Activated T-helper 1 cell treated with anti-CD3 and anti-CD28 coated beads, Interleukin-12 subunit alpha, Interleukin-12 subunit beta, Interleukin-2, Interleukin-4 antibody, amounts not matched to agents 30 ng/mL and 10 ng/mL and 1 ng/mL, durations not matched to agents 14 hours and 24 hours and 36 hours (primary cell): Measurements from ENCODE around the gene LRG1. TPM values are rescaled to one million over a fixed set of nuclear protein-coding genes. Genes with fewer than 3 reads are reported as not detected.

Experiments
- DNase-seq: peaks from one replicate; pipeline ENCODE4 v3.0.0; 2021; ENCODE audit warnings: low spot score
- H3K27ac Mint-ChIP-seq: one replicate; pipeline ENCODE4 v1.8.0; 2021; ENCODE audit warnings: mild to moderate bottlenecking, mixed read lengths
- H3K27me3 Mint-ChIP-seq: one replicate; pipeline ENCODE4 v1.8.0; 2022; ENCODE audit warnings: mild to moderate bottlenecking, moderate library complexity, mixed read lengths; ENCODE audit not compliant: insufficient read depth
- H3K36me3 Mint-ChIP-seq: one replicate; pipeline ENCODE4 v1.8.0; 2021; ENCODE audit warnings: low read depth, mixed read lengths
- H3K4me1 Mint-ChIP-seq: one replicate; pipeline ENCODE4 v1.8.0; 2021; ENCODE audit warnings: low read depth, mixed read lengths
- H3K4me3 Mint-ChIP-seq: one replicate; pipeline ENCODE4 v1.8.0; 2021; ENCODE audit warnings: mild to moderate bottlenecking, moderate library complexity, mixed read lengths
- H3K9me3 Mint-ChIP-seq: one replicate; pipeline ENCODE4 v1.8.0; 2021; ENCODE audit warnings: mixed read lengths
- intact Hi-C: fragments of 100-400 bp; cut with micrococcal nuclease; formaldehyde crosslinking; loops from one replicate; pipeline ENCODE4 v1.15.1; 2024
- total RNA-seq: library from RNA; stranded (reverse); gene quantifications from 2 replicates; pipeline ENCODE4 v1.2.3, GENCODE V29; 2022

LRG1 gene
- total RNA-seq, 1 donor from 2014 or later: 0.39 TPM

DNA sequence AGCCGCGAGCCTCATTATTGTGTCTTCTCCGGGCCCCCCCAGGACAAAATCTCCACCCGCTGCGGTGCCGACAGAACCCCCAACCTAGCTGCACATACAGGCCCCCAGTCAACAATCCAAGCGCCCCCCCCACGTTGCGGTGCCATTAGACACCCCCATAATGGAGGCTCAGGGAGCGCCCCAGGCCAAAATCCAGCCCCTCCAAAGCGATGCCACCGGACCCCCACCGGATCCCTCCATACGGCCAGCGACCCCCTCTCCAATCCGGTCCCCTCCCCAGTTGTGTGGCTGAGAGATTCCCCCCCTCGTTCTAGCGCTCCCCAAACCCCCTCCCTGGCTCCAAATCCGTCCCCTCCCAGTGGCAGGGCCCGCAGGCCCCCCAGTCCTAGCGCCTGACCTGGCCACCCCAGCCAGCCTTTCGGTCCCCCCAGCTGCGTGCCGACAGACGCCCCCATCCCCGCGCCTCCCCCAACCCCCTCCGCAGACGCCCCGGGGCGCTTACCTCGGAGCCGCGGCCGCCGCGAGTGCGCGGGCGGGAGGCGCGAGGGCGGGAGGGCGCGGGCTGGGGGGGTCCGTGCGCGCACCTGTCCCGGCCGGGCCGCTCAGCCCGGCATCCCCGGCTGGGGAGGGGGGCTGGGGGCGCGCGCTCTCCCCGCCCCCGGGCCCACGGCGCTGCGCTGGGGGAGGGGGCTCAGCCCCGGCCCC lies 41.3 kb upstream of the LRG1 start:
- peaks cover 54% of the 10 kb centered on the region for H3K27me3 Mint-ChIP-seq
- no peak overlapping the region for H3K4me3 Mint-ChIP-seq
- no peak overlapping the region for H3K27ac Mint-ChIP-seq
- H3K36me3 Mint-ChIP-seq: peaks cover 2% of the 10 kb centered on the region
- no peaks in the 10 kb centered on the region for H3K9me3 Mint-ChIP-seq
- peaks cover 9% of the 10 kb centered on the region for H3K4me1 Mint-ChIP-seq
- intact Hi-C loops: no loop called here
- no peak for DNase-seq

DNA sequence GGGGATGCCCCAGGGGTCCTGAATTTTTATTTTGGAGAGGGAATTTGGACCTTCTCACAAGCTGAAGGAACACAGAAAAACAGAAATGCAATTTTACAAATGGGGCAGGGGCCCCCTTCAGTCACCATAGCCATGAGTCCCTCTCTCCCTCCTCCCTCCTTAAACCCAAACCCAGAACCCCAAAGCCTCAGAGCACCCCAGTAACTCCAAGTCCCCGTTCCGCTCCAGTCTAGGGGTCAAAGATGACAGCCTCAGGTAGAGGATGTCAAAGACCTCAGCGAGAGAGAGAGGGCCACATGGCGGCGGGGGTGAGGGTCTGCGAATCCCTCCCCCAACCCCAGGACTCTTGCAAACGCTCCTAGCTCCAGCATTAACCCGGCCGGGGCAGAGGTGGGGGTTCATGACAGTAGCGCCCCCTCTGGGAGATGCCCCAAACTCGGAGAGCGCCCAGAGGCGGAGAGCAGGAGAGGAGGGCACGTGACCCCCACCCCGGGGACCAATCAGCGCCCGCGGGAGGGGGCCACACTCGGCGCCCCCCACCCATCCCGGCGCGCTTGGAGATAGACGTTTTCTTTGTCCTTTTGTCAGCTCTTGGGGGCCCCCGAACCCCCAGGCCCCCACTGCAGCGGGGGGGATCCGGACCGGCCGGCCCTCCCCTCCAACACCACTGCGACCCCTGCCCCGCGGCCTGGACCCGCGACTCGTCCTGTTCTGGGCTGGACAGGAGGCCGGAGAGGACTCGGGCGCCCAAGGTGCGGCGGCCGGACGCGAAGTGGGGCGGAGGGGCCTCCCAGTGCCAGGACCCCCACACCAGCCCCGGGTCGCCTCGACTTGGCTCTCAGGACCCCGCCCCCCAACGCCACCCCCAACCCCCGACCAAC lies 40.4 kb upstream of the LRG1 start:
- no peak overlapping the region for H3K27ac Mint-ChIP-seq
- H3K36me3 Mint-ChIP-seq: no peaks in the 10 kb centered on the region
- H3K4me3 Mint-ChIP-seq: no peak overlapping the region
- intact Hi-C loops: no loop called here
- H3K27me3 Mint-ChIP-seq: peaks cover 51% of the 10 kb centered on the region
- peaks cover 9% of the 10 kb centered on the region for H3K4me1 Mint-ChIP-seq
- DNase-seq: no peak
- H3K9me3 Mint-ChIP-seq: no peaks in the 10 kb centered on the region

- H3K27ac Mint-ChIP-seq: no peak overlapping the region
- H3K9me3 Mint-ChIP-seq: no peaks in the 10 kb centered on the region
- peaks cover 52% of the 10 kb centered on the region for H3K27me3 Mint-ChIP-seq
- H3K36me3 Mint-ChIP-seq: no peaks in the 10 kb centered on the region
- intact Hi-C loops: no loop called here
- no peak for DNase-seq
- H3K4me3 Mint-ChIP-seq: no peak overlapping the region
- peaks cover 9% of the 10 kb centered on the region for H3K4me1 Mint-ChIP-seq
Measured at GRCh38 chr19:4579389-4579788, 39.6 kb upstream of the LRG1 start.

- Mint-ChIP-seq H3K27ac (no peak overlapping the region), H3K9me3 (no peaks in the 10 kb centered on the region), H3K36me3 (no peaks in the 10 kb centered on the region), H3K4me3 (no peak overlapping the region), H3K4me1 (peaks cover 9% of the 10 kb centered on the region), H3K27me3 (peaks cover 51% of the 10 kb centered on the region)
- intact Hi-C loops: no loop called here
- DNase-seq: no peak
Measured at GRCh38 chr19:4578552-4579248, 38.9 kb upstream of the LRG1 start.

DNA sequence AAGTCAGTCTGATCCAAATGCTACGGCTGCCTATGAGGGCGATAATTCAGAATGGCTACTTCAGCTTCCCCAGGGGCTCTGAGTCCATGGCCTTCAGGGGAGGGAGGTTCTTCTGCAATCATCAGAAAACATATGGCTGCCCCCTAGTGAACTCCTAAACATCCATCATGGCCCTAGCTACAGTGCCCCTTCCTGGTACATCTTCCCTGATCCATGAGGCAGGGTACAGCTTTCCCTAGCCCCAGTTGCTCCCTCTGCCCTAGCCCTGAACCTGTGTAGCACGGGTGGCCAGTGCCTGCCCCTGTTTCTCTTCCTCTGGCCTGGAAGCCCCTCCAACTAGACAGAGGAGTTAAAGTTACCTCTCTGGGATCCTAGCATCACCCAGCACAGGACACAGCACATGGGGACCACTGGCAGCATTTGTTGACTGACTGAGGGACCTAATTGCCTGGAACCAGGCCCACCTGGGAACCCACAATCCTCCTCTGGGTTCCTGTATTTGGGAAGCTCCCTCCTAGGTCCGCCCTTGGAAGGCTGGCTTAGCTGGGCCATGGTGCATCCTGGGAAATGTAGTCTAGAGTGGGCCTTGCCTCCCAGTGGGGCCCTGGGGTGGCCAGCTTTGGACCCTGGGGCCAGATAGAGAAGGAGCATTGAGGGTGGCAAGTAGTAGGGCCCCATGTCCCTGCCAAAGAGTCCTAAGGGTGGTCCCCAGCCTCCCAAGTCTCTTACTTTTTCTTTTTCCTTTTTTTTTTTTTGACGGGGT lies 37.4 kb upstream of the LRG1 start:
- Mint-ChIP-seq H3K27ac (no peak overlapping the region), H3K4me3 (no peak overlapping the region), H3K27me3 (peaks cover 38% of the 10 kb centered on the region), H3K36me3 (no peaks in the 10 kb centered on the region), H3K9me3 (no peaks in the 10 kb centered on the region), H3K4me1 (peaks cover 5% of the 10 kb centered on the region)
- DNase-seq: no peak
- intact Hi-C loops: no loop called here

- H3K4me1 Mint-ChIP-seq: no peaks in the 10 kb centered on the region
- H3K36me3 Mint-ChIP-seq: no peaks in the 10 kb centered on the region
- no peak overlapping the region for H3K4me3 Mint-ChIP-seq
- H3K27me3 Mint-ChIP-seq: peaks cover 33% of the 10 kb centered on the region
- no peaks in the 10 kb centered on the region for H3K9me3 Mint-ChIP-seq
- no peak overlapping the region for H3K27ac Mint-ChIP-seq
- intact Hi-C loops: loop anchor here (1.0 kb wide), 1 partner anchor 60 kb away; no protein-coding TSS in a partner anchor
- DNase-seq: peak; percentile 54
Measured at GRCh38 chr19:4576016-4576933, 36.4 kb upstream of the LRG1 start.

DNA sequence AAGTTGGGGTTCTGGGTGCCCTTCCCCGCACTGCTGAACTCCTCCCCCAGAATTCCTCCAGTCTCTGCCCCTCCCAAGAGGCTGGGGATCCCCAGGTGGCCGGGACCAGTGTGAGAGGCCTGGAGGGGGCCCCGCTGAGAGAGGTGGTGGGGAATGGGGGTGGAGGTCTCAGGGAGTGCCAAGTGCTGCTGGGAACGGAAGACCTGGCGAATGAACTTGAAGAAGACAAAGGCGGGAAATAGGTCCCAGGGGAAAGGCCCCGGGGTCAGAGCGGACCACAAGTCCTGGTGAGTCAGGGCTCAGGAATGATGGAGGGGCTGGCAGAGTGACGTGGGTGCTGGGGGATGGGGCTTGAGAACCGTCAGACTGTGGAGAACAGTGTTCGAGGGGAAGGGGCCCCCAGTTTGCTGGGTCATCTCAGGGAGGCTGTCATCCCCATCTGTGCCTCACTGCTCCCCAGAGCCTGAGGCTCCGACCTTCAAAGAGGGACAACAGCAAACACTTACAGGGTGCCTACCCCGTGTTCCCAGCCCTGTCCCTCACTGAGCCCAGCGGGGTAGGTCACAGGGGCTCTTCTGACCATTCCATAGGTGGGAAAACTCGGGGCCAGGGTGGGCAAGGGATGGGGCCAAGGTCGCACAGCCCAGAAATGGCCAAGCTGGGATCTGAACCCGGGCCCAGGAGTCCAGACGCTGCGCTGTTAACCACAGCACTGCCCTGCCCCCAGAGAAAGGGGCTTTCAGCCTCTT lies 35.6 kb upstream of the LRG1 start:
- H3K9me3 Mint-ChIP-seq: no peaks in the 10 kb centered on the region
- no peak for DNase-seq
- no peaks in the 10 kb centered on the region for H3K36me3 Mint-ChIP-seq
- H3K4me1 Mint-ChIP-seq: no peaks in the 10 kb centered on the region
- no peak overlapping the region for H3K4me3 Mint-ChIP-seq
- intact Hi-C loops: loop anchor here (1.0 kb wide), 1 partner anchor 61 kb away; no protein-coding TSS in a partner anchor
- H3K27ac Mint-ChIP-seq: no peak overlapping the region
- peaks cover 33% of the 10 kb centered on the region for H3K27me3 Mint-ChIP-seq

GRCh38 chr19:4573682-4574081 lies 33.8 kb upstream of the LRG1 start:
- no peak overlapping the region for H3K27ac Mint-ChIP-seq
- intact Hi-C loops: no loop called here

GRCh38 chr19:4571305-4571917 lies 31.6 kb upstream of the LRG1 start:
- Mint-ChIP-seq H3K9me3 (no peaks in the 10 kb centered on the region), H3K36me3 (no peaks in the 10 kb centered on the region), H3K27ac (no peak overlapping the region), H3K4me1 (no peaks in the 10 kb centered on the region), H3K27me3 (peaks cover 14% of the 10 kb centered on the region), H3K4me3 (no peak overlapping the region)
- DNase-seq: no peak
- intact Hi-C loops: no loop called here

More at GRCh38 chr19:4573682-4574081, 33.8 kb upstream of the LRG1 start:
- H3K9me3 Mint-ChIP-seq: no peaks in the 10 kb centered on the region
- H3K27me3 Mint-ChIP-seq: peaks cover 19% of the 10 kb centered on the region
- H3K36me3 Mint-ChIP-seq: no peaks in the 10 kb centered on the region
- no peak for DNase-seq
- H3K4me3 Mint-ChIP-seq: no peak overlapping the region
- H3K4me1 Mint-ChIP-seq: no peaks in the 10 kb centered on the region

DNA sequence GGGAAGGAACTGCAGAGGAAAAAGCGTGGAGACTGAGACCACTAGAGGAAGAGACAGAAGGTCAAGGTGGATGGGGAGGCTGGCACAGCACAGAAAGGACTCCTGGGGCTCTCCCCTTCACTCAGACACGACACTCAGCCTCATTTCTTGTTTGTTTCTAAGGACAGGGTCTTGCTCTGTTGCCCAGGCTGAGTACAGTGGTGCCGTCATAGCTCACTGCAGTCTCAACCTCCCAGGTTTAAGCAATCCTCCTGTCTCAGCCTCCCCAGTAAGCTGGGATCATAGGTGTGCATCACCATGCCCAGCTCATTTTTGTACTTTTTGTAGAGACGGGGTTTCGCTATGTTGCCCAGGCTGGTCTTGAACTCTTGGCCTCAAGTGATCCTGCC lies 31.1 kb upstream of the LRG1 start:
- intact Hi-C loops: no loop called here
- DNase-seq: no peak
- no peak overlapping the region for H3K4me3 Mint-ChIP-seq
- H3K27ac Mint-ChIP-seq: no peak overlapping the region
- no peaks in the 10 kb centered on the region for H3K4me1 Mint-ChIP-seq
- H3K27me3 Mint-ChIP-seq: peaks cover 11% of the 10 kb centered on the region
- H3K9me3 Mint-ChIP-seq: no peaks in the 10 kb centered on the region
- no peaks in the 10 kb centered on the region for H3K36me3 Mint-ChIP-seq

- intact Hi-C loops: no loop called here
- H3K4me3 Mint-ChIP-seq: no peak overlapping the region
Measured at GRCh38 chr19:4570402-4570801, 30.6 kb upstream of the LRG1 start.

More at GRCh38 chr19:4570402-4570801, 30.6 kb upstream of the LRG1 start:
- Mint-ChIP-seq H3K9me3 (no peaks in the 10 kb centered on the region), H3K27me3 (peaks cover 11% of the 10 kb centered on the region), H3K4me1 (no peaks in the 10 kb centered on the region), H3K27ac (no peak overlapping the region), H3K36me3 (no peaks in the 10 kb centered on the region)
- DNase-seq: no peak
